Uterus (tissue), 2 donors: Measurements from ENCODE around the gene ROS1.

ENCODE experiments used
- CTCF ChIP-seq, 4 experiments: fragments of 200-600 bp in 2 of 4; fragments of 450-650 bp in 2 of 4; sonication (generic) in 2 of 4; IDR thresholded peaks; one replicate each; pipeline ENCODE4 v1.5.1; 2016 to 2019; ENCODE audit warnings: antibody characterized with exemption in 4 of 4, mild to moderate bottlenecking in 2 of 4, moderate library complexity in 1 of 4
- POLR2A ChIP-seq, 2 donors: fragments of 450-650 bp; IDR thresholded peaks; one replicate each; pipeline ENCODE4 v1.6.1; 2016; ENCODE audit warnings: antibody characterized with exemption in 2 of 2, mild to moderate bottlenecking in 1 of 2, moderate library complexity in 1 of 2

- TF ChIP-seq CTCF (IDR thresholded peaks at IDR 0.05) (no peak), POLR2A (IDR thresholded peaks at IDR 0.05) (no peak)
Observed at GRCh38 chr6:117253785-117254184, 172.0 kb downstream of the ROS1 start.
